ENCODE results near the gene SAP30L.

DNA sequence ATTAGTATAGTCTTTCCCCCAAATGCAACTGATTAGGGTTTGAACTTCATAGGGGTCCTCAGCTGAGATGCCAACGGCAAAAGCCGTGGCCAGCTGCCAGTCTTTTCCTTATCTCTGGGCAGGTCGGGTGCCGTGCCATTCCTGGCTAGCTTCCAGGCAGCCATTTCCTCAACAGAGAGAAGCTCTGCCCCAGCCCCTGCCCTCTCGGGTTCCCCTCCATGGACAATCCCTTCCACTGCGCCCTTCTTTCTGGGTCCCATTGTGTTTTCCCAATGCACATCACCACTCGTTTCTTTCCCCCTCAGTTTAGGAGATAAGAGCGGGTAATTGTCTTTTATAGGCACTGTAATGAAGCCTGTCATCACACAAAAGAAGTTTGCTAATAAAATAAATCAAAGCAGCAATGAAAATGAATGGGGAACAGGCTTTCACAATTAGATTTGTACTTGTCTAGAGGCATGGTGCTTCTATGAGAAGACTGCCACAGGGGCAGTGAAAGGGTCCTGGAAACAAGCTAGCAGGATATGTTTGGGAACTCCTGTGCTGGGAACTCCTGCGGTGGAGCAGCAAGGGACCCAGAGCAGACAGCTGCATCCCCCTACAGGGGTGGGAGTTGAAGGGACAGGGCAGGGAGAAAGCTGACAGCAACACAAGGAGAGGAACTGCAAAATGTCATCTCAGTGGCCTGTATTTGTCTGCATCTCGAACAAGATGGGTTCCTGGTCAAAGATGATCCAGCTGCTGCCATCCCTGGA lies 48.0 kb upstream of the SAP30L start:
- no peak for TF ChIP-seq POLR2A (IDR thresholded peaks at IDR 0.05)
- TF ChIP-seq, protein P1, sequence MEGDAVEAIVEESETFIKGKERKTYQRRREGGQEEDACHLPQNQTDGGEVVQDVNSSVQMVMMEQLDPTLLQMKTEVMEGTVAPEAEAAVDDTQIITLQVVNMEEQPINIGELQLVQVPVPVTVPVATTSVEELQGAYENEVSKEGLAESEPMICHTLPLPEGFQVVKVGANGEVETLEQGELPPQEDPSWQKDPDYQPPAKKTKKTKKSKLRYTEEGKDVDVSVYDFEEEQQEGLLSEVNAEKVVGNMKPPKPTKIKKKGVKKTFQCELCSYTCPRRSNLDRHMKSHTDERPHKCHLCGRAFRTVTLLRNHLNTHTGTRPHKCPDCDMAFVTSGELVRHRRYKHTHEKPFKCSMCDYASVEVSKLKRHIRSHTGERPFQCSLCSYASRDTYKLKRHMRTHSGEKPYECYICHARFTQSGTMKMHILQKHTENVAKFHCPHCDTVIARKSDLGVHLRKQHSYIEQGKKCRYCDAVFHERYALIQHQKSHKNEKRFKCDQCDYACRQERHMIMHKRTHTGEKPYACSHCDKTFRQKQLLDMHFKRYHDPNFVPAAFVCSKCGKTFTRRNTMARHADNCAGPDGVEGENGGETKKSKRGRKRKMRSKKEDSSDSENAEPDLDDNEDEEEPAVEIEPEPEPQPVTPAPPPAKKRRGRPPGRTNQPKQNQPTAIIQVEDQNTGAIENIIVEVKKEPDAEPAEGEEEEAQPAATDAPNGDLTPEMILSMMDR (IDR thresholded peaks at IDR 0.05): no peak
